K562 (cell line): Measurements from ENCODE around the gene GAB1. TPM values are rescaled to one million over a fixed set of nuclear protein-coding genes. Genes with fewer than 3 reads are reported as not detected.

Experiments used
- ATAC-seq: fragments of 200-7000 bp; cut with Tn5 transposase; 3 replicates; pipeline ENCODE4 v1.9.1; 2020; ENCODE audit warnings: moderate library complexity
- BruUV-seq: library from RNA; stranded (reverse); fragments of 400-500 nt; replicated peaks from 2 replicates; lab custom pipeline; 2021; lab: Mats Ljungman, UMichigan
- CTCF ChIA-PET: fragments of 300-600 bp; formaldehyde crosslinking; extraction: SDS; loops from one replicate; lab custom pipeline; 2021; ENCODE audit warnings: low intra/inter-chr PET ratio; lab: Yijun Ruan, JAX
- POLR2A ChIA-PET: fragments of 300-600, 350-650 bp; sonication (Branson Sonifier 250); formaldehyde crosslinking; extraction: SDS; loops from one replicate; lab custom pipeline; 2021; ENCODE audit warnings: antibody characterized with exemption, inconsistent platforms; lab: Yijun Ruan, JAX
- DNase-seq, 4 experiments: peaks; one replicate each; pipeline versions ENCODE4 v3.0.0 to v3.0.0-alpha.2; 2011 to 2018; ENCODE audit warnings: low spot score in 3 of 4, mixed read lengths in 3 of 4; ENCODE audit errors: extremely low read depth in 1 of 4
- FAIRE-seq: peaks from 2 replicates; lab custom pipeline; 2011; peaks lifted over from hg19 to GRCh38; lab: Jason Lieb, UNC
- H2AFZ ChIP-seq: 2 replicates; pipeline ENCODE4 v1.6.0; 2011; ENCODE audit warnings: low read depth, low read length, control low read depth, inconsistent platforms
- H3K27ac ChIP-seq: fragments of 200-600 bp; 3 replicates; pipeline ENCODE4 v1.8.0; 2011; ENCODE audit warnings: low read depth, mild to moderate bottlenecking, control low read depth, inconsistent platforms, low read length, moderate library complexity, mixed read lengths; ENCODE audit errors: extremely low read depth
- H3K27me3 ChIP-seq, 2 experiments: fragments of 300-600 bp in 1 of 2; 2 replicates in 1 of 2; 3 replicates in 1 of 2; pipeline versions ENCODE4 v1.6.0 to v1.8.0; 2011; ENCODE audit warnings: inconsistent platforms in 2 of 2, low read length in 2 of 2, mild to moderate bottlenecking in 1 of 2, mixed read lengths in 1 of 2, moderate library complexity in 1 of 2; ENCODE audit not compliant: control insufficient read depth in 2 of 2, insufficient read depth in 2 of 2
- H3K36me3 ChIP-seq: fragments of 300-600 bp; 3 replicates; pipeline ENCODE4 v1.8.0; 2011; ENCODE audit warnings: mild to moderate bottlenecking, low read length, inconsistent platforms; ENCODE audit not compliant: control insufficient read depth, insufficient read depth
- H3K4me1 ChIP-seq, 2 experiments: fragments of 200-600 bp in 1 of 2; replicated peaks in 1 of 2; 2 replicates in 1 of 2; 3 replicates in 1 of 2; pipeline versions ENCODE4 v1.5.1 to v1.8.0; 2011; ENCODE audit warnings: inconsistent platforms in 2 of 2, low read length in 2 of 2, mild to moderate bottlenecking in 1 of 2, mixed read lengths in 1 of 2, moderate library complexity in 1 of 2; ENCODE audit not compliant: control insufficient read depth in 2 of 2, insufficient read depth in 2 of 2
- H3K4me2 ChIP-seq: 2 replicates; pipeline ENCODE4 v1.6.1; 2011; ENCODE audit warnings: low read length, control low read depth, inconsistent platforms, mixed read lengths; ENCODE audit not compliant: insufficient read depth
- H3K4me3 ChIP-seq: fragments of 200-600 bp; sonication (generic), shearing (Covaris generic); 2 replicates; pipeline ENCODE4 v1.5.1; 2016; ENCODE audit warnings: control low read depth, inconsistent platforms
- H3K79me2 ChIP-seq: fragments of 200-600 bp; 3 replicates; pipeline ENCODE4 v1.8.0; 2011; ENCODE audit warnings: low read length, inconsistent platforms; ENCODE audit not compliant: control insufficient read depth, insufficient read depth
- H3K9ac ChIP-seq, 2 experiments: 2 replicates each; pipeline versions ENCODE4 v1.6.0 to v1.6.1; 2011; ENCODE audit warnings: low read depth in 2 of 2, low read length in 2 of 2, control low read depth in 1 of 2, inconsistent platforms in 1 of 2, mild to moderate bottlenecking in 1 of 2, mixed read lengths in 1 of 2; ENCODE audit not compliant: insufficient read depth in 1 of 2
- H3K9me1 ChIP-seq: one replicate; pipeline ENCODE4 v1.6.0; 2011; ENCODE audit warnings: inconsistent platforms, mild to moderate bottlenecking, low read length, moderate library complexity; ENCODE audit not compliant: control insufficient read depth, insufficient read depth
- H3K9me3 ChIP-seq: replicated peaks from 2 replicates; pipeline ENCODE4 v1.5.1; 2011; ENCODE audit warnings: low read depth, low read length, inconsistent platforms; ENCODE audit not compliant: control insufficient read depth, insufficient read depth
- H4K20me1 ChIP-seq: replicated peaks from 2 replicates; pipeline ENCODE4 v1.6.1; 2011; ENCODE audit warnings: low read length, inconsistent platforms, mixed read lengths; ENCODE audit not compliant: control insufficient read depth, insufficient read depth
- ATF3 ChIP-seq, 2 experiments: fragments of 450-650 bp in 1 of 2; sonication (generic) in 1 of 2; formaldehyde crosslinking in 1 of 2; IDR thresholded peaks in 1 of 2; conservative IDR thresholded peaks in 1 of 2; 2 replicates each; pipeline versions ENCODE4 v1.6.1 to v1.8.1; 2016 to 2023; ENCODE audit warnings: mild to moderate bottlenecking in 2 of 2, moderate library complexity in 2 of 2, inconsistent platforms in 1 of 2, missing genetic modification reagents in 1 of 2
- CBFA2T2 ChIP-seq: fragments of 450-650 bp; conservative IDR thresholded peaks from 2 replicates; pipeline ENCODE4 v1.6.1; 2017; ENCODE audit warnings: mild to moderate bottlenecking
- CBFA2T3 ChIP-seq: fragments of 450-650 bp; IDR thresholded peaks from 2 replicates; pipeline ENCODE4 v1.6.1; 2017
- HNRNPLL ChIP-seq: fragments of 200-400 bp; formaldehyde crosslinking; IDR thresholded peaks from 2 replicates; pipeline ENCODE4 v1.6.1; 2017; ENCODE audit warnings: low read length, low read depth, mild to moderate bottlenecking; ENCODE audit not compliant: poor library complexity, severe bottlenecking
- TAL1 ChIP-seq: fragments of 450-650 bp; IDR thresholded peaks from 2 replicates; pipeline ENCODE4 v1.6.1; 2016; ENCODE audit warnings: mild to moderate bottlenecking
- TEAD4 ChIP-seq, 2 experiments: sonication (generic) in 1 of 2; formaldehyde crosslinking in 1 of 2; IDR thresholded peaks; 2 replicates each; pipeline versions ENCODE4 v1.6.1 to v1.8.0; 2012 to 2022; ENCODE audit warnings: borderline replicate concordance in 1 of 2, inconsistent platforms in 1 of 2, low read length in 1 of 2, mild to moderate bottlenecking in 1 of 2, missing genetic modification reagents in 1 of 2
- U2AF2 ChIP-seq: fragments of 200-400 bp; formaldehyde crosslinking; optimal IDR thresholded peaks from 2 replicates; pipeline ENCODE3; 2017; ENCODE audit warnings: low read depth, mild to moderate bottlenecking, low read length
- WHSC1 ChIP-seq: IDR thresholded peaks from one replicate; pipeline ENCODE4 v1.6.1; 2012; ENCODE audit warnings: low read length, control low read depth, inconsistent platforms
- ZC3H4 ChIP-seq: sonication (generic); formaldehyde crosslinking; IDR thresholded peaks from 2 replicates; pipeline ENCODE4 v1.9.0; 2021; ENCODE audit warnings: missing genetic modification reagents, borderline replicate concordance
- ZNF23 ChIP-seq: fragments of 250-450 bp; sonication (Bioruptor Pico); IDR thresholded peaks from 2 replicates; pipeline ENCODE4 v1.4.0; 2020; ENCODE audit warnings: mild to moderate bottlenecking
- in situ Hi-C: fragments of 300-500 bp; cut with MboI; formaldehyde crosslinking; loops from 4 replicates; pipeline ENCODE4 v1.15.0; 2018; ENCODE audit warnings: inconsistent platforms, mixed read lengths
- intact Hi-C: fragments of 100-400 bp; cut with micrococcal nuclease; formaldehyde crosslinking; loops from 2 replicates; pipeline ENCODE4 v1.14.2; 2022
- polyA plus RNA-seq, 8 experiments: library from polyadenylated mRNA; depleted of rRNA in 4 of 8; stranded (reverse) in 5 of 8; unstranded in 3 of 8; fragments of >200 nt; fragmentation: Nextera tagmentation in 2 of 8; fragmentation: Illumina TruSeq in 1 of 8; extraction: Ambion mirVana in 2 of 8; extraction: Trizol in 1 of 8; gene quantifications; 2 replicates each; pipeline versions ENCODE4 v1.2.1 to v1.2.3, GENCODE V29; 2011 to 2014; ENCODE audit warnings: inconsistent platforms in 1 of 8, missing spikeins in 1 of 8
- total RNA-seq, 7 experiments: library from RNA; depleted of rRNA in 6 of 7; stranded (reverse); fragments of >200 nt in 6 of 7; fragmentation: Illumina TruSeq in 2 of 7; extraction: Trizol in 2 of 7; gene quantifications; 2 replicates each; pipeline versions ENCODE4 v1.2.1 to v1.2.3, GENCODE V29; 2011 to 2021; ENCODE audit warnings: low replicate concordance in 1 of 7
- TF ChIP-seq, protein P1 (sequence below): fragments of 250-450 bp; sonication (Bioruptor Pico); IDR thresholded peaks from 2 replicates; pipeline ENCODE4 v1.8.0; 2022; ENCODE audit warnings: inconsistent platforms, mild to moderate bottlenecking, moderate library complexity, borderline replicate concordance

Gene GAB1
- total and polyA plus RNA-seq, 9 of the 15 experiments (the other 6 are each of a cell fraction or from before 2014, with no cell fraction given), result 1.3 to 14.6 (median 7.5) TPM

GRCh38 chr4:143308377-143308776 is 28.3 kb upstream of the GAB1 start:
- no peak overlapping the region for H2AFZ ChIP-seq
- no peak overlapping the region for H3K4me2 ChIP-seq
- in situ Hi-C loops (no loop called here), intact Hi-C loops (no loop called here)
- no TSS peak for BruUV-seq
- no peaks in the 10 kb centered on the region for H3K79me2 ChIP-seq
- no peaks in the 10 kb centered on the region for H3K36me3 ChIP-seq
- H3K4me1 ChIP-seq, result no peaks in the 10 kb centered on the region
- H3K27me3 ChIP-seq, result peaks cover 0 to 12% of the 10 kb centered on the region in 2 experiments; a peak in 3 of 5 replicates
- no peaks in the 10 kb centered on the region for H3K9me1 ChIP-seq
- H3K4me3 ChIP-seq, result no peak overlapping the region
- ATAC-seq (no peak), DNase-seq (no peak), FAIRE-seq (no peak)
- H4K20me1 ChIP-seq, result no peaks in the 10 kb centered on the region
- H3K9me3 ChIP-seq, result no peaks in the 10 kb centered on the region
- no peak for TF ChIP-seq WHSC1
- peak; percentile 70 for TF ChIP-seq CBFA2T3
- peak; percentile 49; the same call in 1 of the 2 replicates for TF ChIP-seq CBFA2T2
- TF ChIP-seq U2AF2, result no peak
- TF ChIP-seq ZNF23 (CRISPR knock-in tag), result no peak
- TF ChIP-seq ATF3 (IDR thresholded peaks at IDR 0.05), result no peak
- TF ChIP-seq ATF3 (CRISPR knock-in tag; conservative IDR thresholded peaks at IDR 0.05), result no peak
- TF ChIP-seq ZC3H4 (CRISPR knock-in tag), result no peak
- TF ChIP-seq, protein P1, sequence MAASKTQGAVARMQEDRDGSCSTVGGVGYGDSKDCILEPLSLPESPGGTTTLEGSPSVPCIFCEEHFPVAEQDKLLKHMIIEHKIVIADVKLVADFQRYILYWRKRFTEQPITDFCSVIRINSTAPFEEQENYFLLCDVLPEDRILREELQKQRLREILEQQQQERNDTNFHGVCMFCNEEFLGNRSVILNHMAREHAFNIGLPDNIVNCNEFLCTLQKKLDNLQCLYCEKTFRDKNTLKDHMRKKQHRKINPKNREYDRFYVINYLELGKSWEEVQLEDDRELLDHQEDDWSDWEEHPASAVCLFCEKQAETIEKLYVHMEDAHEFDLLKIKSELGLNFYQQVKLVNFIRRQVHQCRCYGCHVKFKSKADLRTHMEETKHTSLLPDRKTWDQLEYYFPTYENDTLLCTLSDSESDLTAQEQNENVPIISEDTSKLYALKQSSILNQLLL (CRISPR knock-in tag), result no peak
- TF ChIP-seq TAL1, result peak; percentile 32; the same call in 1 of the 2 replicates
- TF ChIP-seq HNRNPLL, result no peak
- TF ChIP-seq TEAD4 (IDR thresholded peaks at IDR 0.05; ENCODE audit: low read length), result peak; percentile 51
- TF ChIP-seq TEAD4 (CRISPR knock-in tag; IDR thresholded peaks at IDR 0.05; ENCODE audit: borderline replicate concordance), result no peak
- no peak overlapping the region for H3K27ac ChIP-seq
- ChIA-PET POLR2A (interaction anchor here (0.7 kb wide), 1 partner anchor 9 kb away, joined by 3 read pairs; no protein-coding TSS in a partner anchor), CTCF (no interaction called here)
- no peak overlapping the region for H3K9ac ChIP-seq
